HG02970 (cell line): Measurements from ENCODE around the gene FREM1.

Experiments
- ATAC-seq: cut with Tn5 transposase; IDR thresholded peaks from one replicate; pipeline ENCODE4 v1.9.1; 2021; ENCODE audit warnings: mild to moderate bottlenecking, moderate library complexity, moderate number of reproducible peaks; ENCODE audit not compliant: unreplicated experiment, low FRiP score

FREM1 gene

GRCh38 chr9:14829204-14829603 lies 81.0 kb downstream of the FREM1 start:
- ATAC-seq, result no peak

- ATAC-seq, result no peak
These were observed 82.4 kb downstream of the FREM1 start for GRCh38 chr9:14827805-14828204.

- ATAC-seq, result no peak
These were observed 85.7 kb downstream of the FREM1 start for GRCh38 chr9:14824481-14824880.

GRCh38 chr9:14823800-14824199 lies 86.4 kb downstream of the FREM1 start:
- ATAC-seq, result no peak

GRCh38 chr9:14822666-14823065 lies 87.6 kb downstream of the FREM1 start:
- ATAC-seq, result no peak

- no peak for ATAC-seq
These were observed 91.0 kb downstream of the FREM1 start for GRCh38 chr9:14819183-14819582.

- no peak for ATAC-seq
These were observed 96.0 kb downstream of the FREM1 start for GRCh38 chr9:14814249-14814628.

- ATAC-seq, result no peak
These were observed 96.6 kb downstream of the FREM1 start for GRCh38 chr9:14813336-14814248.

GRCh38 chr9:14812806-14813205 lies 97.4 kb downstream of the FREM1 start:
- ATAC-seq, result no peak

- no peak for ATAC-seq
These were observed 98.4 kb downstream of the FREM1 start for GRCh38 chr9:14811844-14812243.

GRCh38 chr9:14806941-14807520 lies 103.2 kb downstream of the FREM1 start:
- no peak for ATAC-seq

GRCh38 chr9:14799030-14799429 lies 111.2 kb downstream of the FREM1 start:
- ATAC-seq, result no peak

GRCh38 chr9:14797435-14797834 lies 112.8 kb downstream of the FREM1 start:
- ATAC-seq, result no peak

GRCh38 chr9:14793389-14793788 lies 116.8 kb downstream of the FREM1 start:
- ATAC-seq, result no peak

GRCh38 chr9:14790628-14791027 lies 119.6 kb downstream of the FREM1 start:
- ATAC-seq, result no peak

- ATAC-seq, result no peak
These were observed 121.4 kb downstream of the FREM1 start for GRCh38 chr9:14788846-14789245.

- no peak for ATAC-seq
These were observed 126.9 kb downstream of the FREM1 start for GRCh38 chr9:14783358-14783757.

- ATAC-seq, result no peak
These were observed 127.8 kb downstream of the FREM1 start for GRCh38 chr9:14782286-14783051.

- ATAC-seq, result no peak
These were observed 129.5 kb downstream of the FREM1 start for GRCh38 chr9:14780693-14781092.

- ATAC-seq, result no peak
These were observed 130.0 kb downstream of the FREM1 start for GRCh38 chr9:14780251-14780650.

GRCh38 chr9:14779566-14780022 lies 130.6 kb downstream of the FREM1 start:
- no peak for ATAC-seq
